H1 (cell line): ENCODE measurements around the gene PARD6B.

Experiments
- ASH2L ChIP-seq: fragments of 200-600, 300-600 bp; sonication (generic); IDR thresholded peaks from one replicate; pipeline ENCODE4 v1.7.1; 2017; ENCODE audit warnings: low read length
- CEBPB ChIP-seq: IDR thresholded peaks from 2 replicates; pipeline ENCODE4 v1.6.1; 2012; ENCODE audit warnings: low read depth, low read length
- EGR1 ChIP-seq: IDR thresholded peaks from 2 replicates; pipeline ENCODE4 v1.6.1; 2011; ENCODE audit warnings: low read depth, low read length, borderline replicate concordance
- EP300 ChIP-seq, 2 experiments: IDR thresholded peaks; 1 replicate in 1 of 2; 2 replicates in 1 of 2; pipeline ENCODE4 v1.6.1; 2011 to 2012; ENCODE audit warnings: low read depth in 2 of 2, low read length in 2 of 2, mild to moderate bottlenecking in 2 of 2, borderline replicate concordance in 1 of 2, inconsistent platforms in 1 of 2, moderate library complexity in 1 of 2
- MAFK ChIP-seq: IDR thresholded peaks from 2 replicates; pipeline ENCODE4 v1.6.1; 2012; ENCODE audit warnings: low read depth, mild to moderate bottlenecking, improper control_type of control experiment, low read length
- POLR2A ChIP-seq, 2 experiments: IDR thresholded peaks; 1 replicate in 1 of 2; 2 replicates in 1 of 2; pipeline ENCODE4 v1.6.1; 2011; ENCODE audit warnings: low read depth in 2 of 2, low read length in 2 of 2, mild to moderate bottlenecking in 2 of 2; ENCODE audit errors: control extremely low read depth in 1 of 2
- POLR2AphosphoS5 ChIP-seq: IDR thresholded peaks from 2 replicates; pipeline ENCODE4 v1.6.1; 2011; ENCODE audit warnings: low read depth, low read length
- RXRA ChIP-seq: IDR thresholded peaks from 2 replicates; pipeline ENCODE4 v1.6.1; 2011; ENCODE audit warnings: low read depth, mild to moderate bottlenecking, low read length, moderate library complexity; ENCODE audit not compliant: insufficient read depth
- ZNF274 ChIP-seq: IDR thresholded peaks from 2 replicates; pipeline ENCODE4 v1.7.0; 2012; ENCODE audit warnings: low read length, borderline replicate concordance; ENCODE audit errors: extremely low read depth
- TF ChIP-seq, protein P1 (sequence below), 3 experiments: IDR thresholded peaks; 1 replicate in 2 of 3; 2 replicates in 1 of 3; pipeline versions ENCODE4 v1.5.1 to v1.6.1; 2011; ENCODE audit warnings: low read length in 3 of 3, mild to moderate bottlenecking in 3 of 3, inconsistent platforms in 2 of 3, low read depth in 1 of 3, moderate library complexity in 1 of 3; ENCODE audit not compliant: insufficient read depth in 1 of 3; ENCODE audit errors: control extremely low read depth in 1 of 3
- TF ChIP-seq, protein P2 (sequence below): IDR thresholded peaks from 2 replicates; pipeline ENCODE4 v1.6.1; 2012; ENCODE audit warnings: inconsistent platforms

DNA sequence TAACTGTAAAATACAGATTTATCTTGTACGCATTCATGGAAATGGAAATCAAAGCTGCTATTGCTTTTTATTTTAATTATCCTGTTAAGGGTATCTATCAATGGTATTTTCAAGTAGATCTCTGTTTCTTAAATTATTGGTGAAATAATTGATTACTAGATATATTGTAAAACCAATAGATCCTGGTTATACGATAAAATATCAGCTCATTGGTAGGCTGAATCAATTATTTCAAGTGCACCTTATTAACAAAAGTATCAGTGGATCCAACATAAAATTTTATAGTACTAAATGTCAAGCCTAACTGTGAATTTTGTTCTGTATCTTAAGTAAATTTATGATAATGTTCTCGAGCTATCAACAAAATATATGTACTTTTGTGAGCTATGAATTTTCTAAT, 21.8 kb downstream of the PARD6B start:
- TF ChIP-seq, protein P1, sequence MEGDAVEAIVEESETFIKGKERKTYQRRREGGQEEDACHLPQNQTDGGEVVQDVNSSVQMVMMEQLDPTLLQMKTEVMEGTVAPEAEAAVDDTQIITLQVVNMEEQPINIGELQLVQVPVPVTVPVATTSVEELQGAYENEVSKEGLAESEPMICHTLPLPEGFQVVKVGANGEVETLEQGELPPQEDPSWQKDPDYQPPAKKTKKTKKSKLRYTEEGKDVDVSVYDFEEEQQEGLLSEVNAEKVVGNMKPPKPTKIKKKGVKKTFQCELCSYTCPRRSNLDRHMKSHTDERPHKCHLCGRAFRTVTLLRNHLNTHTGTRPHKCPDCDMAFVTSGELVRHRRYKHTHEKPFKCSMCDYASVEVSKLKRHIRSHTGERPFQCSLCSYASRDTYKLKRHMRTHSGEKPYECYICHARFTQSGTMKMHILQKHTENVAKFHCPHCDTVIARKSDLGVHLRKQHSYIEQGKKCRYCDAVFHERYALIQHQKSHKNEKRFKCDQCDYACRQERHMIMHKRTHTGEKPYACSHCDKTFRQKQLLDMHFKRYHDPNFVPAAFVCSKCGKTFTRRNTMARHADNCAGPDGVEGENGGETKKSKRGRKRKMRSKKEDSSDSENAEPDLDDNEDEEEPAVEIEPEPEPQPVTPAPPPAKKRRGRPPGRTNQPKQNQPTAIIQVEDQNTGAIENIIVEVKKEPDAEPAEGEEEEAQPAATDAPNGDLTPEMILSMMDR (IDR thresholded peaks at IDR 0.05; ENCODE audit: control extremely low read depth in 1 of 3, insufficient read depth in 1 of 3, low read depth in 1 of 3, low read length in 3 of 3) = no peak
- no peak for TF ChIP-seq RXRA
- TF ChIP-seq ASH2L = no peak
- TF ChIP-seq POLR2AphosphoS5 = no peak
- TF ChIP-seq EP300 (IDR thresholded peaks at IDR 0.05; ENCODE audit: borderline replicate concordance in 1 of 2, low read depth in 2 of 2, low read length in 2 of 2) = no peak
- TF ChIP-seq, protein P2, sequence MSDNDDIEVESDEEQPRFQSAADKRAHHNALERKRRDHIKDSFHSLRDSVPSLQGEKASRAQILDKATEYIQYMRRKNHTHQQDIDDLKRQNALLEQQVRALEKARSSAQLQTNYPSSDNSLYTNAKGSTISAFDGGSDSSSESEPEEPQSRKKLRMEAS = no peak
- no peak for TF ChIP-seq CEBPB
- no peak for TF ChIP-seq ZNF274
- TF ChIP-seq EGR1 = no peak
- no peak for TF ChIP-seq MAFK
- TF ChIP-seq POLR2A (IDR thresholded peaks at IDR 0.05; ENCODE audit: control extremely low read depth in 1 of 2, low read depth in 2 of 2, low read length in 2 of 2) = no peak
